Fibroblast of the aortic adventitia (primary cell): ENCODE results near the gene HRG. TPM values are rescaled to one million over a fixed set of nuclear protein-coding genes. Genes with fewer than 3 reads are reported as not detected.

ENCODE experiments used
- DNase-seq: peaks from one replicate; pipeline ENCODE4 v3.0.0-alpha.2; 2010; ENCODE audit warnings: low read depth
- H3K4me3 ChIP-seq: 2 replicates; pipeline ENCODE4 v1.5.1; 2011; ENCODE audit warnings: low read depth, mild to moderate bottlenecking, control low read depth, low read length, moderate library complexity
- CTCF ChIP-seq: IDR thresholded peaks from 2 replicates; pipeline ENCODE4 v1.5.1; 2011; ENCODE audit warnings: mild to moderate bottlenecking, low read length, control low read depth, inconsistent platforms; ENCODE audit not compliant: insufficient read depth
- small RNA-seq: library from RNA; depleted of rRNA; stranded (forward); fragments of <200 nt; gene quantifications from one replicate; pipeline ENCODE3, GENCODE V24; 2012
- total RNA-seq: library from RNA; depleted of rRNA; stranded (reverse); fragments of >200 nt; gene quantifications from 2 replicates; pipeline ENCODE4 v1.2.3, GENCODE V29; 2012; ENCODE audit warnings: low replicate concordance

Gene HRG
- total RNA-seq, 1 donor = not detected

DNA sequence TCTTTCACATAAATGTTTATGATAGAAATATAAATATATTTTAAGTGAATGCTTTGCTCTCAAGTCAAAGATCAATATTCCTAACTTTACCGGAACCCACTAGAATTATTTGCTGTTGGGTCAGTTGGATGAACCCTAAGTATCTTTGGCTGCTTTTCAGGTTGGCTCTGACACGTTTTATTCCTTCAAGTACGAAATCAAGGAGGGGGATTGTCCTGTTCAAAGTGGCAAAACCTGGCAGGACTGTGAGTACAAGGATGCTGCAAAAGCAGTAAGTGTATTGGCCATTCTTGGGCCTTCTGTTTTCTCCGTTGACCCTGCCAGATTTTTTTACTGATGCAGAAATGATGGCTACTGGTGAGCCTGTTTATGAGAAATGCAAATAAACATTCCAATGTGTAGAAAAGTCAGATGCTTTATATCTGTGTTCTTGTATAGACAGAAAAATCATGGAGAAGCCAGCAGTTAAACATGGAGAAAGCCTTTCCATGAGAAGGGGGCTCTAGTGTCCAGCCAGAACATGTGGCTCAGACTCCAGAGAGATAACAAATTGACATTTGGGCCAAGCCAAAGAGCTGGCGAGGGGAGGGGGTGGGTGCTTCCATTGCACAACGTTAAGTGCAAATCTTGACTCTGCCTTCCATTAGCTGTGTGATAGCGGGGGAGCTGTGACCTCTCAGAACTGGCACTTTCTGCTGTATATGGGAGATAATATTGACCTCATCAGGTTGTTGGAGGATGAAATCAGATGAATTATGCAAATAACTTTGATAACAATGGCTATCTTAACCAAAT is 54.3 kb downstream of the HRG start:
- DNase-seq = no peak
- no peak overlapping the region for H3K4me3 ChIP-seq
- TF ChIP-seq CTCF = no peak

DNA sequence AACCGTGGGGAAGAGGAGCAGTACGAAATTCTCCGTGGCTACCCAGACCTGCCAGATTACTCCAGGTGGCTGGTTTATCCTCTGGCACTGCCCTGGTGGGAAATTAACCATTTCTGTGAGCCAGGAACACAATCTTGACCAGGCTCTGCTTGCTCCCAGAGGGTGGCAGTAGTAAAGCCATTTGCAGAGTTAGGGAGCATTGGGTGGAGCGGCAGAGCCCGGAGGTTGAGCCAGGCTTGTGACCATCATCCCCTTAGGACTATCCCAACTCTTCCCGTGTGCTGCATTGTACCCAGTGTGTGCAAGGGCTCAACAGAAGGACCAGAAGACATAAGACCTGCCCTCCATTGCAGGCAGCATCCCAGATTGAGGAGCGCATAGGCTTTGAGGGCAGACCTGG is 56.6 kb downstream of the HRG start:
- peak; percentile 40 for TF ChIP-seq CTCF
- peak; percentile 24 for DNase-seq
- H3K4me3 ChIP-seq = no peak overlapping the region

DNA sequence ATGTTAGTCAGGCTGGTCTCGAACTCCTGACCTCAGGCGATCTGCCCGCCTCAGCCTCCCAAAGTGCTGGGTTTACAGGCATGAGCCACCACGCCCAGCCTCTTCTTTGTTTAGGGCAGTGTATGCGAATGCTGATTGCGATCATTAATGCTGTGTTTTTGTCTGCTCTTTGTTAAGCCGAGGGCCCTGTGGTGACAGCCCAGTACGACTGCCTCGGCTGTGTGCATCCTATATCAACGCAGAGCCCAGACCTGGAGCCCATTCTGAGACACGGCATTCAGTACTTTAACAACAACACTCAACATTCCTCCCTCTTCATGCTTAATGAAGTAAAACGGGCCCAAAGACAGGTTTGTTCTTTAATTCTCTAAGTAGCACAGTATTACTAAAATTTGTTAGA is 59.1 kb downstream of the HRG start:
- H3K4me3 ChIP-seq = no peak overlapping the region
- no peak for TF ChIP-seq CTCF
- no peak for DNase-seq

Small RNAs within 50 kb of the gene (small RNA-seq; reads per million reads assigned to genes)
- gene RF00017 = not detected

Other genes with a start within 250 kb of the HRG start
- 1.3 TPM in 1 of 2 replicates, not detected in the other for gene CRYGS, start 121.6 kb upstream of the HRG start, total RNA-seq
- 2.9 and 17.5 TPM in 2 replicates for gene TBCCD1, start 98.7 kb upstream of the HRG start, total RNA-seq
- gene DNAJB11, start 95.3 kb upstream of the HRG start, total RNA-seq = 44.0 and 44.6 TPM in 2 replicates
- not detected in 2 replicates for gene AHSG, start 53.0 kb upstream of the HRG start, total RNA-seq
- not detected in 2 replicates for gene FETUB, start 25.6 kb upstream of the HRG start, total RNA-seq
- not detected in 2 replicates for gene KNG1, start 51.3 kb downstream of the HRG start, total RNA-seq
- gene EIF4A2, start 117.6 kb downstream of the HRG start, total RNA-seq = 383 and 640 TPM in 2 replicates
- 13.2 and 48.4 TPM in 2 replicates for gene RFC4, start 140.5 kb downstream of the HRG start, total RNA-seq
- gene ADIPOQ, start 176.7 kb downstream of the HRG start, total RNA-seq = not detected in 2 replicates